Mammary epithelial cell (primary cell): ENCODE measurements around the gene FH.

Experiments used
- EZH2 ChIP-seq: IDR thresholded peaks from 2 replicates; pipeline ENCODE4 v1.6.1; 2012; ENCODE audit warnings: low read length, inconsistent platforms, borderline replicate concordance
- TF ChIP-seq, protein P1 (sequence below), 2 donors: IDR thresholded peaks in 1 of 2; conservative IDR thresholded peaks in 1 of 2; 2 replicates each; pipeline ENCODE4 v1.5.1; 2011 to 2012; ENCODE audit warnings: inconsistent platforms in 2 of 2, low read length in 2 of 2, mild to moderate bottlenecking in 2 of 2, control low read depth in 1 of 2, low read depth in 1 of 2; ENCODE audit not compliant: insufficient read depth in 1 of 2; ENCODE audit errors: extremely low read depth in 1 of 2

DNA sequence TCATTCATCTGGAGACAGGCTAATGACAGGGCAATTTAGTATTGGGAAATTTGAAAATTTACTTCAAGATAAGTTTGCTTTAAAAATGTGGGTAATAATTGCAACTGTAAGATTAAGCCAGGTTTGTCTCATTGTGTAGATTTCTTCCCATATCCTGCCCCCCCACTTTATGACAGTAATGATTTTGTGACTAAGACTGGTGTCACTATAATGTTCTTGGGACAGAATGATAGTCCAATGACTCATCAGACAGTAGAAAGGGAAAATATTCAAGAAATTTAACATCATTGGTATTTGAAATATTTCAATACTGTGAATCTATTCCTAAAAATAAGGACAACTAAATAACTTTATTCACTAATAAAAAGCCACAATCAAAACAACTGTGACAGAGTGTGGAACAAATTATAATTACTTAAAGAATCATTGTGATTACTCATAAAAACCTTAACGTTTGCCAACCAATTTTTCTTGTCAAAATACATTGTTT lies 36.7 kb downstream of the FH start:
- TF ChIP-seq, protein P1, sequence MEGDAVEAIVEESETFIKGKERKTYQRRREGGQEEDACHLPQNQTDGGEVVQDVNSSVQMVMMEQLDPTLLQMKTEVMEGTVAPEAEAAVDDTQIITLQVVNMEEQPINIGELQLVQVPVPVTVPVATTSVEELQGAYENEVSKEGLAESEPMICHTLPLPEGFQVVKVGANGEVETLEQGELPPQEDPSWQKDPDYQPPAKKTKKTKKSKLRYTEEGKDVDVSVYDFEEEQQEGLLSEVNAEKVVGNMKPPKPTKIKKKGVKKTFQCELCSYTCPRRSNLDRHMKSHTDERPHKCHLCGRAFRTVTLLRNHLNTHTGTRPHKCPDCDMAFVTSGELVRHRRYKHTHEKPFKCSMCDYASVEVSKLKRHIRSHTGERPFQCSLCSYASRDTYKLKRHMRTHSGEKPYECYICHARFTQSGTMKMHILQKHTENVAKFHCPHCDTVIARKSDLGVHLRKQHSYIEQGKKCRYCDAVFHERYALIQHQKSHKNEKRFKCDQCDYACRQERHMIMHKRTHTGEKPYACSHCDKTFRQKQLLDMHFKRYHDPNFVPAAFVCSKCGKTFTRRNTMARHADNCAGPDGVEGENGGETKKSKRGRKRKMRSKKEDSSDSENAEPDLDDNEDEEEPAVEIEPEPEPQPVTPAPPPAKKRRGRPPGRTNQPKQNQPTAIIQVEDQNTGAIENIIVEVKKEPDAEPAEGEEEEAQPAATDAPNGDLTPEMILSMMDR (conservative IDR thresholded peaks at IDR 0.05 in 1 of 2, IDR thresholded peaks at IDR 0.05 in 1 of 2; ENCODE audit: extremely low read depth in 1 of 2, insufficient read depth in 1 of 2, low read depth in 1 of 2, low read length in 2 of 2), result no peak
- no peak for TF ChIP-seq EZH2
